ENCODE data around the gene HYKK.
A peak's percentile ranks its signal among the peaks of the same experiment; 100 is the strongest.
"Not testable (repeated sequence)": the region's sequence is repeated elsewhere in the genome, so short reads cannot be mapped to it uniquely, and the experiment has no call there.

Gene HYKK, protein sequence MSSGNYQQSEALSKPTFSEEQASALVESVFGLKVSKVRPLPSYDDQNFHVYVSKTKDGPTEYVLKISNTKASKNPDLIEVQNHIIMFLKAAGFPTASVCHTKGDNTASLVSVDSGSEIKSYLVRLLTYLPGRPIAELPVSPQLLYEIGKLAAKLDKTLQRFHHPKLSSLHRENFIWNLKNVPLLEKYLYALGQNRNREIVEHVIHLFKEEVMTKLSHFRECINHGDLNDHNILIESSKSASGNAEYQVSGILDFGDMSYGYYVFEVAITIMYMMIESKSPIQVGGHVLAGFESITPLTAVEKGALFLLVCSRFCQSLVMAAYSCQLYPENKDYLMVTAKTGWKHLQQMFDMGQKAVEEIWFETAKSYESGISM

DNA sequence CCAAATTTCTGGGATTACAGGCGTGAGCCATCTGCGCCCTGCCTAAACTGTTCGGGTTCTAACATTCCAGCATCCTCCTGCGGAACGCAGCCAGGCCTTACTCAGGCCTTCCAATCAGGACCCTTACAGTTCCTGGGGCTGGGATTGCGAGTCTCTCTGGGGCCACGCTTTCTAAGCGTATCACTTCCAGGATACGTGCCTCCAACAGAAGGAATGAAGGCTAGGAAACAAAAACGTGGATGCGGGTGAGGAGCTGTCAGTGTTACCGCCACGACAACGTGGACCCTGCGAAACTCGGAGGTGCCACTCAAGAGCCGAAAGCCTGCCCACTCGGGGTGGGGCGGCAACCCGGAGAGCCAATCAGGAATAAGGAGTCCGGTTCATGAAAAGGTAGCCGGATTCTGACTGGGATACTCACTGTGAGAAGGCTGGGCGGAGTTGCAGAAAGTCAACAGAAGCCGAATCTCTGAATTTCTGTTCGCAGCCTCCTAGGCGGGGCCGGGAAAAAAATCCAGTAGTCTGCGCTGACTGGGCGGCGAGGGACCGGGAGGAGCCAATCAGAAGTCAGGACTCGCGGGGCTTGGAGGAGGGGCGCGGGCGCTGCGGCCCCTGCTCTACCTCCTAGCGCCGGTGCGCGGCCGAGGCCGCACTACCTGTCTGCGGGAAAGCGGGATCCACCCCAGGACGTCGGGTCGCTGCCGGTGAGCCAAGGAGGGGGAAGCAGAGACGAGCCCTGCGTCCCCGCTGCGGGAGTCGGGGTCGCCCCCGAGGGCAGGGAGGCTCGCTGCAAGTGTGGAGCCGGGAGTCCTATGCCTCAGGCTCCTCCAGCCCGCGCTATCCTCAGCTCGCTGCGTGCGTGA is at the start of gene HYKK:
HYKK (plus strand) TSS at position 607 of the 860 bp plus-strand sequence. CDS start 5,512 bp downstream, outside the sequence.
- peak; percentile 65 for DNase-seq

DNA sequence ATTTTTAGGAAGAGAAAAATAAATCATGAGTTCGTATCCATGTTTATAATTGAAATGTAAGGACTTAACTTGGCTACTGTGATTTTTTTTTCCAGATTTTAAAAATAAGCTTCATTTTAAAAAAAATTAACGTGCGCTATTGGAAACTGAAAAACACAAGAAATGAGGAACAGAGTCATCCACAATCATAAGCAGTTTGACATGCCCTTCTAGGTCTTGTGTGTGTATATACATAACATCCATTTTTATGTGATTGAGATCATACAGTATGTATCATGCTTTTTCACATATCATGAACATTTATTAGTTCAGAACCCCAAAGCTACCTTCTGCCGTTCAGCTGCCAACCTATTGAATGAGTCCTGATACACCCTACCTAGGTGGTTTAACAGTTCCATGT is 46.6 kb upstream of the HYKK start:
- no peak for DNase-seq

DNA sequence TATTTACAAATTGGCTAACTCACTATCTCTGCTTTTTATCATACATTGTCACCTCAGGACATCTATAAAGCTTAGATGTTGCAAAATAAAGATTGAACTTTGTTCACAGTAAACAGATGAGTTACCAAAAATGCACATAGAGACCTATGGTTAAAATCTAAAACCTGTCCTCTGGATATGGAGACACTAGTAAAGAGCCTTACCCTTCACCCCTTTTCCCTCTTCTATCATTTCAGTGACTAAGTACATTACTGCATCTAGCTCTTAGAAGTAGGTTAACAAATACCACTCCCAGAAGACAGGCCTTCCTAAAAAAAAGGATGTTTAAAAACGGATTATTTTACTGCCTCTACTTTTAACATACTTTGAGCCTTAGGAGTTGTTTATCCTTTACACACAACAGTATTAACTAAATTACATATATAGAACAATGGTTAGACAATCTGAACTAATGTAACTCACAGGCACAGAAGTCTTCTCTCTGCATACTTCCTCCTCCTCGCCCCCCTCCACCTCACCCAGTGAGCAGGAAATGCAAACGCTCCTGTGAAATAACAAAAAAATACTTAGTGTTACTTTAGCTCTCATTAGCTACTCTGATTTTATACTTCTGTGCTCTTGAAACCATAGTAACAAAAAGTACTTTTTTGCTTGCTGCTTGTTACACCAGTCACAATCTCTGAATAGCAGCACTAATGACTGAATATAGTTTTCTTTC is 46.0 kb upstream of the HYKK start:
- DNase-seq: no peak

DNA sequence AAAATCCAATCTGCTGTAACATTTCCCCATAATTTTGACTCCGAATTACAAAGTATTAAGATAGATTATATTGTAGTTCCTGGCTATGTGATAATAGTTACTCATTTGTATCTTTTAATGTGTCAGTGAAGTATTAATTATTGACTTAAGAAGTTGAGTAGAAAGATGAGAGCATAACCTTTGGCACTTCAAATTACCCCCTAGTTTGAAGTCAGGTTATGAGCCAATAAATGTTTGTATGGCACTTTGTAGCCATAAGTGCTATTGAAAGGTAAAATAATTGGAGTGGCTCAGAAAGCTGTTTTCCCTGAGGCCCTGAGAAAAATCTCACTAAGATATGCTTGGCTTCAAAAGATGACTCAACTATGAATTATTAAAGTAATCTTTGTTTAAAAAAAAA is 38.3 kb upstream of the HYKK start:
- no peak for DNase-seq

DNA sequence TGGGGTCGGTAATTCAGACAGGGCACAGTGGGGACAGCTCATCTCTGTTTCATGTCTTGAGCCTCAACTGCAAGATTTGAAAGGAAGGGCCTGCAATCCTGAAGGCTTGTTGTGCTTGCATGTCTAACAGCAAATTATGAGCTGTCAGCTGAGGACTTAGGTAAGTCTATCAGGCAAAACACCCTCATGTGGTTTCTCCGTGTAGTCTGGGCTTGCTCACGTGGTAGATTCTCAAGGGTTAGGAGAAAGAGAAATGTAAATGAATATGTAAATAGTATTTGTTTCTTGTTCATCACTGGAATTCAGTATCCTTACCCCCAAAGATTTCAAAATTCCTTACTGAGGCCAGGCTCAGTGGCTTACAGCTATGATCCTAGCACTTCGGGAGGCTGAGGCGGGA is 30.1 kb upstream of the HYKK start:
- no peak for DNase-seq

DNA sequence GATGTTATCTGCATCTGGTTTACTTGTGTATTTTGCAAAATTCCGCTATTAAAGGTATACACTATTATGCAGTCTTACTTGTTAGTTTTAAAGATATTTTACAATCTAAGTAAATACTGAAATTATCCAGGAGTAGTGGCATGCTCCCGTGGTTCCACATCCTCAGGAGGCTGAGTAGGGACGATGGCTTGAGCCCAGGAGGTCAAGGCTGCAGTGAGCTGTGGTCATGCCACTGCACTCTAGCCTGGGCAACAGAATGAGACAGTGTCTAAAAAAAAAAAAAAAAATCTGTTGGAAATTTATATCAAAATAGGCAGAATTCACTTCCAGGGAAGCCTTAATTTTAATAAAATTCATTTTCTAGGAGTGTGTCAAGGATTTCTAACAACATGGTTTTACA is 27.7 kb upstream of the HYKK start:
- no peak for DNase-seq

DNA sequence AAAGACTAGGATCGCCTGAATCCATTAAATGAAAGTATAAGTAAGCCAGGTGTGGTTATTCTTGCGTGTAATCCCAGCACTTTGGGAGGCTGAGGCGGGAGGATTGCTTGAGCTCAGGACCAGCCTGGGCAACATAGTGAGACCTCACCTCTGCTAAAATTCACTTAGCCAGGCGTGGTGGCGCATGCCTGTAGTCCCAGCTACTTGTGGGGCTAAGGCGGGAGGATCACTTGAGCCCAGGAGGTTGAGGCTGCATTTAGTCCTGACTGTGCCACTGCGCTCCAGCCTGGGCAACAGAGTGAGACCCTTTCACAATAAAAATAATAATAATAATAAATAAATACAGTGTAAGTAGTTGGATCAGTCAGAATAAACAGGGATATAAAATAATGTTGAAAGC is 25.5 kb upstream of the HYKK start:
- DNase-seq: no peak

DNA sequence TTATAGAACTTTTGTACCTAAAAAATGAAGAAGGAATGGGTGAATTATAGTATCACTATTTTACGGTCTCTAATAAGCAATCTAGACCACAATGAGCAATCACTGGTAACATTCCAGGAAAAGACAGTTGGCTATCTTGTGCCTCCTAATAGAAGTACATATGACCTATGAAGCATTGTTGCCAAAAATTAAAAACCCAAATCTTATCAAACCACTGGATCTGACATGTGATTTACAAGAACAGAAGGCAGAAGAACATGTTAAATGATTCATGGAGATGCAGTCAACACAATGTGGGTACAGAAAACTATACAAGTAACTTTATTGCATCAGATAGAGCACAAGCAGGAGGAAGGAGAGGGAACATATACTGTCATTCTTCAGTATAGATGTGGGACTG is 14.5 kb upstream of the HYKK start:
- no peak for DNase-seq

DNA sequence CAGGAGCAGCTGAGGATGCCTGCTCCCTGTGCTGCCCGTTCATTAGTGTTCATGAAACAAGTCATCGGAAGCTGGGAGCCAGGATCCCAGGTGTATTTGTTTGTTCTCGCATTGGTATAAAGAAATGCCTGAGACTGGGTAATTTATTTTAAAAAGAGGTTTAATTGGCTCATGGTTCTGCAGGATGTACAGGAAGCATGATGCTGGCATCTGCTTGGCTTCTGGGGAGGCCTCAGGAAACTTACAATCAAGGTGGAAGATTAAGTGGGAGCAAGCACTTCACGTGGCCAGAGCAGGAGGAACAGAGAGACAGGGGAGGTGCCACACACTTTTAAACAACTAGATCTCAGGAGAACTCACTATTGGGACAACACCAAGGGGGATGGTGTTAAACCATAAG is 5.5 kb upstream of the HYKK start:
- DNase-seq: no peak

DNA sequence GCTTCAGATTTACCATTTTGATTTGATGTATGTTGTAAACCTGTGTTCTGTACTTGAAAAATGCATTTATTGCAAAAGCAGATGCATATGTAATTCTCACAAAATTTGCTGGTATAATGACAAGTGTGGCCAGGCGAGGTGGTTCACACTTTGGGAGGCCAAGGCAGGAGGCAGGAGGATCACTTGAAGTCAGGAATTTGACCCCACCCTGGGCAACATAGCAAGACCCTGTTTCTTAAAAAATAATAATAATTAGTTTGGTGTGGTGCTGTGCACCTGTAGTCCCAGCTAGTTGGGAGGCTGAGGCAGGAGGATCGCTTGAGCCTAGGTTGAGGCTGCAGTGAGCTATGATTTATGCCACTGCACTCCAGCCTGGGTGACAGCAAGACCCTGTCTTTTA is 4.7 kb upstream of the HYKK start:
- no peak for DNase-seq

DNA sequence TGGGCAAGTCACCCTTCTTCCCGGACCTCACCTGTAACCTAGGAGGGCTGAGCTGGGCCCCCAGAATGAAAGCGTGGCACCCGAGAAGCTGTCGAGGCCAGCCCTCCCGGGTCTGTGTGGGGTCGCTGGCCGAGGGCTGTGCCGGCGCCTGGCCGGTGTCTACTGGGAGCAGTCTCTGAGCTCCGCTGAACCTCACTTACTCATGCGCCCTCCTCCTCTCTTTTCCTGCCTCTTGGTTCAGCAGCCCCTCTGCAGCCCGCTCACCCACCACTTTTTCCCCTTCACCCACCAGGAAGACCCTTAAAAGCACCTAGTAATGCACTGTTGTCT is 419 bp downstream of the HYKK start:
- DNase-seq: no peak

DNA sequence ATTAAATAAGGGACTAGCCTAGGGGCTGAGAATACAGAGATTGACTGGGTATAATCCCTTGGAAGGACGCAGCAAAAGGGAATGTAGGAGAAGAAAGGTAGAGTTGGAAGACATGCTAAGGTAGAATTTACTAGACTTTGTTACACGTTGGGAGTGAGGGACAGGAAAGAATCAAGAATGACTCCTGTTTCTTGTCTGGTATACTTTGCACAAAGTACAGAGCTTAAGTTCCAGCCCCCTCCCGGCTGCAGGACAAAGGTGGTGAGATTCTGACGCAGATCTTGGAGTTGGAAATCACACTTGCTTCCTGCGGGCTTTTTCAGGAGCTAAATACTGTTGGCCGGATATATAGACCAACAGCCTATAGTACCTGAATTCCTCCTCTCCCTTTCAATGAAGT is 895 bp downstream of the HYKK start:
- no peak for DNase-seq

DNA sequence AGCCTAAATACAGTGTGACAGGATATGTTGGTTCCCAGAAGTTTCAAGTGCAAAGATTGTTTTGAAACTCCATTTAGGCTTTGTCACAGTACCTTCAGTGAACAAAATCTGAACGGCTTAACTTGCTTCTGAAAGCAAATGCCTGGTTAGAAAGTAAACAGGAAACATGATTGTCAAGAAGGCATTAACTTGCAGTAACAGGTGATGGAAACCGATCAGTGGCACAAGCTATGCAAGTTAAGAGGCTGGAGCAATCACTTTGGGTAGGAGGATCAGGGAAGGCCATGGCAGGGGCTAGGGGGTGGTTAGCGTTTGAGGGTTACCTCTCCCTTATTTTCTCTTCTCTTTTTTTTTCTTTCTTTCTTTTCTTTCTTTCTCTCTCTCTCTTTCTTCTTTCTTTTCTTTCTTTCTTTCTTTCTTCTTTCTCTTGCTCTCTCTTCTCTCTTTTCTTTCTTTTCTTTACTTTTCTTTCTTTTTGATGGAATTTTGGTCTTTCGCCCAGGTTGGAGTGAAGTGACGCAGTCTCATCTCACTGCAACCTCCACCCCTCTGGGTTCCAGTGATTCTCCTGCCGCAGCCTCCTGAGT is 2.4 kb downstream of the HYKK start:
- no peak for DNase-seq

DNA sequence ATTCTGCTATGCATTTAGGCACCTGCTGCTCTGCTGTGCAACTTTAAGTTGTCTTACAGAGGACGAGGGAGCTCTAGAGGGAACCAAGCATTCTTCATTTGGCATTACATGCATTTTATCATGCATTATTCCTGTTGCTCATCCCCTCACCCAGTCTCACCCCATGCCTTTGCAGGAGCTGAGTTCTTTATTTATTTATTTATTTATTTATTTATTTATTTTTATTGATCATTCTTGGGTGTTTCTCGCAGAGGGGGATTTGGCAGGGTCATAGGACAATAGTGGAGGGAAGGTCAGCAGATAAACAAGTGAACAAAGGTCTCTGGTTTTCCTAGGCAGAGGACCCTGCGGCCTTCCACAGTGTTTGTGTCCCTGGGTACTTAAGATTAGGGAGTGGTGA is 12.7 kb downstream of the HYKK start:
- DNase-seq: not testable (repeated sequence)

DNA sequence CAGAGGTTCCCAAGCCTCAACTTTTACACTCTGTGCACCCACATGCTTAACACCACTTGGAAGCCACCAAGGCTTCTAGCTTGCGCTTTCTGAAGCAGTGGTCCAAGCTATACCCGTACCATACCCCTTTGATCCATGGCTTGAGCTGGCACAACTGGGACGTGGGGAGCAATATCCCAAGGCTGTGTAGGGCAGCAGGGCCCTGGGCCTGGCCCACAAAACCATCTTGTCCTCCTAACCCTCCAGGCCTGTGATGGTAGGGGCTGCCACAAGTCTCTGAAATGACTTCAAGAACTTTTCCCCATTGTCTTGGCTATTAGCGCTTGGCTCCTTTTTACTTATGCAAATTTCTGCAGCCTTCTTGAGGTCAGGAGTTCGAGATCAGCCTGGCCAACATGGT is 16.9 kb downstream of the HYKK start:
- DNase-seq: no peak

DNA sequence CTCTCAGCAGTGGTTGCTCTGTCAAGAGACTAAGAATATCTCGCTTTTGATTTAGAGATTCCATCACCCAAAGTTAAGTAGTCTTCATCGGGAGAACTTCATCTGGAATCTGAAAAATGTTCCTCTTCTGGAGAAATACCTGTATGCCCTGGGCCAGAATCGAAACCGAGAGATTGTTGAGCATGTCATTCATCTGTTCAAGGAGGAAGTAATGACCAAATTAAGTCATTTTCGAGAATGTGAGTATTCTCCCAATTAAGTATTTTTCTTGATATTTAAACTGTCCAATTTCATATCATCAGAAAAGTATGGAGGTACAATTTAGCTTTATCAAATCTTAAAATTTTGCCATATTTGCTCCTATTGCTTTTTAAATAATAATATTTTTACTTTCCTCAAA is 19.9 kb downstream of the HYKK start:
- DNase-seq: no peak

DNA sequence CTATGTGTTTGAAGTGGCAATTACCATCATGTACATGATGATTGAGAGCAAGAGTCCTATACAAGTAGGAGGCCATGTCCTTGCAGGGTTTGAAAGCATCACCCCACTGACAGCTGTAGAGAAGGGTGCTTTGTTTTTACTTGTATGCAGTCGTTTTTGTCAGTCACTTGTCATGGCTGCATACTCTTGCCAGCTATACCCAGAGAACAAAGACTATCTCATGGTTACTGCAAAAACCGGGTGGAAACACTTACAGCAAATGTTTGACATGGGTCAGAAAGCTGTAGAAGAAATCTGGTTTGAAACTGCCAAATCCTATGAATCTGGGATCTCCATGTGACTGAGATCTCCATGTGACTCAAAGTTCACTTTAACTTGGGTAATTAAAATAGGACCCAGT is 26.0 kb downstream of the HYKK start:
- no peak for DNase-seq

DNA sequence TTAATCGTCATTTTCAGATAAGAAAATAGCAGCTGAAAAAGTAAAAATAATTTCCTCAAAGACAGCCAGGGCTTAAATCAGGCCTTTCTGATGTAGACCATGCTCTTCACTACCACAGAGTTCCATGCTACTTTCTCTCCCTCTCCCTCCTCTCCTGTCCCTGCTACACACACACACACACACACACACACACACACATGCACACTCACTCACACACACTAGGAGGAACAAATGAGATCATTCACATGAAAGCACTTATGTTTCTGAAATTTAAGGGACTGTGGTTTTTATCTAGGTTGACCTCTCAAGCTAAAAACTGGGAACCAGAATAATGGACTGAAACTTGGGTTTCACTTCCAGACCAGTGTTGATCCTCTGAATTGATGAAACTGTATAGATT is 28.8 kb downstream of the HYKK start:
- DNase-seq: no peak

DNA sequence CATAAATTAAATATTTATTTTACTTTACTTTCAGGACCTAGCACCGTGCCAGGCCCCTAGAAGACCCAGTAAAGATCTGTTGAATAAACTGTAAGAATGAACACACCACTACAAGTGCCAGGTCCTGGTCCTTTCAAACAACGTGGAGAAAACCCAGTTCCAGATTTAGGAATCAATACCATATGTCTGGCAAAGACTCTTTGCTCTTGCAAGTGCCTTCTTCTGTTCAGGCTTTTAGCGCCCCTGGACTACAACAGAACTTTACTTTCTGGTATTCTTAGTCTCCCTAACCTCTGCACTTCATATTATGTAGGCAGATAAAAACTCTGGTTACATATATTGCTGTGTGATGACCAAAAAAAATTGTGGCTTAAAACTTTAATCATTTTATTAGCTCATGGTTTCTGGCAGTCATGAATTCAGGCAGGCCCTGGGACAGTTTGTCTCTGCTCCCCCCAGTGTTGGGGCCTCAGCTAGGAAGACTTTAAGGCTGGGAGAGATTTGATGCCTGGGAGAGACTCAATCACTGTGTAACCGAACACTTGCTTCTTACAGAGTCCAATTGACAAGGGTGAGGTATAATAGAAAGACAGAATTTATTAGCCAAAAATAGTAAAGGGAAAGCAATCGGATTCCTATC is 30.0 kb downstream of the HYKK start:
- no peak for DNase-seq

DNA sequence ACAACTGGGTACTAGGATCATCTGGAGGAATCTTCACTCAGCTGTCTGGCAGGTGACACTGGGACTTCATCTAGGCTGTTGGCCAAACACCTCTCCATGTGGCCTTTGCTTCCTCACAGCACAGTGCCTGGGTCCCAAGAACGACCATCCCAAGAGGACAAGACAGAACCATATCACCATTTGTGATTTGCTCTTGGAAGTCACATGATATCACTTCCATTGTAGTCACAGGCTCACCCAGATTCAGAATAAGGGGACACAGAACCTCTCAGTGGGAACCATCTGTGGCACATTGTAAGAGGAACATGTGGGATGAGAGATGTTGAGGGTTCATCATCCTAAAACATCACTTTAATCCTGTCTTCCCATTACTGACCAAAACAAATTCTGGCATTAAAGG is 31.0 kb downstream of the HYKK start:
- DNase-seq: no peak

DNA sequence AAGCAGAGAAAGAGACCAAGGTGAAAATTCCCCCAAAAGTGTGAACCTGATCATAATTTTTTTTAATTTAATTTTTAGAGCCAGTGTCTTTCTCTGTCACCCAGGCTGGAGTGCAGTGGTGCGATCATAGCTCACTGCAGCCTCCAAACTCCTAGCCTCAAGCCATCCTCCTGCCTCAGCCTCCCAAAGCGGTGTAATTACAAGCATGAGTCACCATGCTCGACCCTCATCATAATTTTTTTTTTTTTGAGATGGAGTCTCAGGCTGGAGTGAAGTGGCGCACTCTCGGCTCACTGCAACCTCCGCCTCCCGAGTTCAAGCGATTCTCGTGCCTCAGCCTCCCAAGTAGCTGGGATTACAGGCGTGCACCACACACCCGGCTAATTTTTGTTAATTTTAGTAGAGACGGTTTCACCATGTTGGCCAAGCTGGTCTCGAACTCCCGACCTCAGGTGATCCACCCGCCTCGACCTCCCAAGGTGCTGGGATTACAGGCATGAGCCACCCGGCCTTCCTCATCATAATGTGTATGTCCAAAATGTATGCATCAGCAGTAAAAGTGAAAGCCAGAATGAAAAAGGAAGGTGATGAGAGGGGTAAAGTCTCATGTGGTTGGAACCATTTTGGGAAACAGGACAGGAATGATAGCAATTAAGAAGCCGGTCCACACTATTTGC is 32.2 kb downstream of the HYKK start:
- not testable (repeated sequence) for DNase-seq

DNA sequence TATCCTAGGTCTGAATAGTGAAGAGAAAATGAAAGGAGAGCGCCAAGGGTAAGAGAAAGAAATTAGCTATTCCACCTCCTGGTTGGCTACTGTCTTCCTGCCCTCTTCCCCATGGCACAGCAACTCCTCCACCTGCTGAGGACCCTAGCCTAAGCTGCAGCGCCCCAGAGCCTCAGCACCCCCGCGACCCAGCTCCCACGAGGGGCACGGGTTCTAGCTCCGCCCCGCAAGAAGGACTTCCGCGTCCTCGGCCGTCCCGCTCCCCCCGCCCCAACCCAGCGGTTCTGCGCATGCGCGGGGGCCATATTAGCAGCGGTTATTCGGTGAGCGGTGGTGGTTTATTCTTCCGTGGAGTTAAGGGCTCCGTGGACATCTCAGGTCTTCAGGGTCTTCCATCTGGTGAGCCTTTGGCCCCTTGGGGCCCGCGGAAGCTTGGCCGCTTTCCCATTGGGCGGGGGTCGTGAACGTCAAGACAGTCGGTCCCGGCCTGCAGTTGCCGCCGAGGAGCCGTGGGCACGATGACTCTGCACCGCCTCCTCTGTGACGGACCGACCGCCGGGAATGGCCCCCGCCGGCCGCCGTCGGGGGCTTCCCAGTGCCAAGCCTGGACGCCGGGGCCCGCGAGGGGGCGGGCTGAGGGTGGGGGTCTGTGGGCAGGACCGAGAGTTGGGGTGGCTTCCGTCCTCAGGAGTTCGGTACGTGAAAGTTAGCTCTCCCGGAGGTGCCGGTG is 32.9 kb downstream of the HYKK start, which contains the start of gene PSMA4:
PSMA4 (plus strand) TSS at position 304 of the 730 bp plus-strand sequence. CDS start 1,484 bp downstream, outside the sequence.
- DNase-seq: peak; percentile 89

All from CD4-positive, alpha-beta T cell treated with Interferon gamma for 1 hour (primary cell).